Osteoblast (primary cell): ENCODE data around the gene OSGIN1. TPM values are rescaled to one million over a fixed set of nuclear protein-coding genes. Genes with fewer than 3 reads are reported as not detected.

Experiments
- DNase-seq: peaks from one replicate; pipeline ENCODE4 v3.0.0; 2011; ENCODE audit warnings: low spot score, mixed read lengths; ENCODE audit not compliant: insufficient read length; ENCODE audit errors: missing footprints
- H2AFZ ChIP-seq: 2 replicates; pipeline ENCODE4 v1.6.0; 2011; ENCODE audit warnings: mild to moderate bottlenecking, low read length
- H3K27ac ChIP-seq: 2 replicates; pipeline ENCODE4 v1.5.1; 2011; ENCODE audit warnings: mild to moderate bottlenecking, low read depth, low read length, moderate library complexity
- H3K27me3 ChIP-seq: 2 replicates; pipeline ENCODE4 v1.6.0; 2012; ENCODE audit warnings: mild to moderate bottlenecking, control low read depth, inconsistent platforms, low read length, moderate library complexity; ENCODE audit not compliant: insufficient read depth
- H3K36me3 ChIP-seq: 2 replicates; pipeline ENCODE4 v1.5.1; 2011; ENCODE audit warnings: mild to moderate bottlenecking, low read length, control low read depth, moderate library complexity; ENCODE audit not compliant: insufficient read depth
- H3K4me1 ChIP-seq: 2 replicates; pipeline ENCODE4 v1.5.1; 2011; ENCODE audit warnings: mild to moderate bottlenecking, low read length, control low read depth, moderate library complexity; ENCODE audit not compliant: insufficient read depth
- H3K4me2 ChIP-seq: 2 replicates; pipeline ENCODE4 v1.6.0; 2011; ENCODE audit warnings: mild to moderate bottlenecking, low read length; ENCODE audit not compliant: insufficient read depth
- H3K4me3 ChIP-seq: fragments of 200-600 bp; sonication (generic); 3 replicates; pipeline ENCODE4 v1.5.1; 2012; ENCODE audit warnings: mild to moderate bottlenecking, low read length, inconsistent platforms; ENCODE audit not compliant: insufficient read depth
- H3K79me2 ChIP-seq: 2 replicates; pipeline ENCODE4 v1.6.0; 2012; ENCODE audit warnings: mild to moderate bottlenecking, low read length, control low read depth, inconsistent platforms; ENCODE audit not compliant: insufficient read depth
- H3K9me3 ChIP-seq: 2 replicates; pipeline ENCODE4 v1.5.1; 2011; ENCODE audit warnings: low read depth, low read length, control low read depth
- H4K20me1 ChIP-seq: 2 replicates; pipeline ENCODE4 v1.6.0; 2012; ENCODE audit warnings: mild to moderate bottlenecking, low read length, control low read depth; ENCODE audit not compliant: insufficient read depth
- CTCF ChIP-seq: IDR thresholded peaks from 2 replicates; pipeline ENCODE4 v1.5.1; 2011; ENCODE audit warnings: mild to moderate bottlenecking, low read depth, low read length, moderate library complexity; ENCODE audit errors: extremely low read depth
- total RNA-seq: library from RNA; depleted of rRNA; stranded (reverse); fragments of >200 nt; gene quantifications from 2 replicates; pipeline ENCODE4 v1.2.3, GENCODE V29; 2012

The OSGIN1 gene
- total RNA-seq, 1 donor = 3.6 TPM

- H4K20me1 ChIP-seq = peaks cover 12% of the 10 kb centered on the region
- peak; percentile 51 for DNase-seq
- H3K4me2 ChIP-seq = peak overlapping the region; percentile 84
- no peaks in the 10 kb centered on the region for H3K27me3 ChIP-seq
- peak overlapping the region; percentile 53 for H3K4me3 ChIP-seq
- H2AFZ ChIP-seq = no peak overlapping the region
- no peaks in the 10 kb centered on the region for H3K9me3 ChIP-seq
- no peak overlapping the region for H3K27ac ChIP-seq
- no peak for TF ChIP-seq CTCF
- H3K36me3 ChIP-seq = no peaks in the 10 kb centered on the region
- no peaks in the 10 kb centered on the region for H3K79me2 ChIP-seq
- peaks cover 27% of the 10 kb centered on the region for H3K4me1 ChIP-seq
Observed at GRCh38 chr16:83925957-83926725, 26.9 kb upstream of the OSGIN1 start.

- Histone ChIP-seq H2AFZ (no peak overlapping the region), H3K4me2 (peak overlapping the region; percentile 84)
Observed at GRCh38 chr16:83926726-83927397, 26.2 kb upstream of the OSGIN1 start.

GRCh38 chr16:83928341-83929055 lies 24.5 kb upstream of the OSGIN1 start:
- Histone ChIP-seq H3K4me1 (peaks cover 32% of the 10 kb centered on the region), H3K9me3 (no peaks in the 10 kb centered on the region), H3K36me3 (no peaks in the 10 kb centered on the region), H3K4me2 (no peak overlapping the region), H3K4me3 (no peak overlapping the region), H3K27ac (peak overlapping the region; percentile 19), H3K79me2 (no peaks in the 10 kb centered on the region), H4K20me1 (peaks cover 12% of the 10 kb centered on the region), H2AFZ (no peak overlapping the region), H3K27me3 (no peaks in the 10 kb centered on the region)
- DNase-seq = peak; percentile 97
- TF ChIP-seq CTCF = no peak

More at GRCh38 chr16:83926726-83927397, 26.2 kb upstream of the OSGIN1 start:
- H3K27me3 ChIP-seq = no peaks in the 10 kb centered on the region
- H3K9me3 ChIP-seq = no peaks in the 10 kb centered on the region
- peak; percentile 98 for DNase-seq
- peak; percentile 97 for TF ChIP-seq CTCF
- peaks cover 12% of the 10 kb centered on the region for H4K20me1 ChIP-seq
- no peaks in the 10 kb centered on the region for H3K79me2 ChIP-seq
- H3K36me3 ChIP-seq = no peaks in the 10 kb centered on the region
- peak overlapping the region; percentile 60 for H3K4me3 ChIP-seq
- peak overlapping the region; percentile 33 for H3K27ac ChIP-seq
- H3K4me1 ChIP-seq = peaks cover 27% of the 10 kb centered on the region
